ENCODE measurements around the gene KCNS1. TPM values are rescaled to one million over a fixed set of nuclear protein-coding genes. Genes with fewer than 3 reads are reported as not detected.

The KCNS1 gene
- total RNA-seq, 1 donor: 0.86 TPM

GRCh38 chr20:45128099-45128498 lies 27.2 kb upstream of the KCNS1 start:
- no peak for TF ChIP-seq CTCF (IDR thresholded peaks at IDR 0.05; ENCODE audit: insufficient read depth, low read depth, low read length)
- no peak overlapping the region for H3K4me3 ChIP-seq (ENCODE audit: low read depth, low read length)
- no peak for DNase-seq (ENCODE audit: low read depth)

DNA sequence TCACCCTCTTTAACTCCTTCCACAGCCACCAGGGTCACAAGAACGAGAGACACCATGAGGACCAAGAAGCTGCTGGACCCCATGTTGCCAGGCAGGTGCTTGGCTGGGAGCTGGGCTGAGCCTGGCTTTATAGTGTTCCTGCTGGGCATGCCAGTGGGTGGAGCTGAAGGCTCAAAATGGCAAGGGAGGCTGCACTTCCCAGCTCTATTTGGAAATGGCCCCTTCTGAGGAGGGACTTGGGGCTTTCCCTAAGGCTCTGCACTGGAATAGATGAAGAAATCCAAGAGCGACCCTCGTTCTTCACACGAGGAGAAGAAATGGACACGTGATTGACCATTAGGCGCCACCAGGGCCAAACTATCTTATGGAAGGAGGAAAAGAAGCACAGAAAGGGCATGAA lies 23.4 kb upstream of the KCNS1 start, which contains the start of gene WFDC12:
Gene WFDC12, minus strand, starts transcription at position 101 of the 400 bp plus-strand sequence. Its CDS starts 18 bp downstream, at position 83.
- DNase-seq (ENCODE audit: low read depth): no peak
- no peak within 1 kb of the TSS for H3K4me3 ChIP-seq (ENCODE audit: low read depth, low read length)
- TF ChIP-seq CTCF (IDR thresholded peaks at IDR 0.05; ENCODE audit: insufficient read depth, low read depth, low read length): no peak

DNA sequence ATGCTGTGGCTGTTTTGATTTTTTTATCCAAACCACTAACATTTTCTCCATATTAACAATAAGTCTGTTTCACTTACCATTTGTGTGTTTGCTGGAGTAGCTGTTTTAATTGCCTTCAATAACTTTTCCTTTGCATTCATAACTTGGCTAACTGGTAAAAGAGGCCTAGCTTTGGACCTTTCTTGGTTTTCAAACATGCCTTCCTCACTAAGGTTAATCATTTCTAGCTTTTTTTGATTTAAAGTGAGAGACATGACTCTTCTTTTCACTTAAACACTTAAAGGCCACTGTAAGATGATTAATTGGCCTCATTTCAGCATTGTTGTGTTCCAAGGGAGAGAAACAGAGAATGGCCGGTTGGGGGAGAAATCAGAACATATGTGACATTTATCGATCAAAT lies 20.5 kb upstream of the KCNS1 start:
- no peak for DNase-seq (ENCODE audit: low read depth)
- TF ChIP-seq CTCF (IDR thresholded peaks at IDR 0.05; ENCODE audit: insufficient read depth, low read depth, low read length): no peak
- no peak overlapping the region for H3K4me3 ChIP-seq (ENCODE audit: low read depth, low read length)

DNA sequence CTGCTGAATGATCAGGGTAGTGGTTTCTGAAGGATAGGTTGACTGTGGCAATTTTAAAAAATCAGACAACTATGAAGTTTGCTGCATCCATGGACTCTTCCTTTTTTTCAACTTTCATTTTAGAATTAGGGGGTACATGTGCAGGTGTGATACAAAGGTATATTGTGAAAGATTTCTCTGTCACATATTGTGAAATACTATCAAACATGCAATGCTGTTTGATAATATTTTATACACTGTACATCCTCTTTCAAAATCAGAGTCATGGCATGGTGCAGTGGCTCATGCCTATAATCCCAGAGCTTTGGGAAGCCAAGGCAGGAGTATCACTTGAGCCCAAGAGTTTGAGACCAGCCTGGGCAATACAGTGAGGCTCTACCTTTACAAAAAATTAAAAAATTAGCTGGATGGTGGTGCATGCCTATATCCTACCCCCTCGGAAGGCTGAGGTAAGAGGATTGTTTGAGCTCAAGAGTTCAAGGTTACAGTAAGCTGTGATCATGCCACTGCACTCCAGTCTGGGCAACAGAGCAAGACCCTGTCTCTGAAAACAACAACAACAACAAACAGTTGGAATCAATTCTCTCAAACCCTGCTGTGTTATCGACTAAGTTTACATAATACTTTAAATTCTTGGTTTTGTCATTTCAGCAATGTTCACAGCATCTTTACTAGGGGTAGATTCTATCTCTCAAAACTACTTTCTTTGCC lies 18.8 kb upstream of the KCNS1 start:
- no peak overlapping the region for H3K4me3 ChIP-seq (ENCODE audit: low read depth, low read length)
- TF ChIP-seq CTCF (IDR thresholded peaks at IDR 0.05; ENCODE audit: insufficient read depth, low read depth, low read length): no peak
- DNase-seq (ENCODE audit: low read depth): no peak

DNA sequence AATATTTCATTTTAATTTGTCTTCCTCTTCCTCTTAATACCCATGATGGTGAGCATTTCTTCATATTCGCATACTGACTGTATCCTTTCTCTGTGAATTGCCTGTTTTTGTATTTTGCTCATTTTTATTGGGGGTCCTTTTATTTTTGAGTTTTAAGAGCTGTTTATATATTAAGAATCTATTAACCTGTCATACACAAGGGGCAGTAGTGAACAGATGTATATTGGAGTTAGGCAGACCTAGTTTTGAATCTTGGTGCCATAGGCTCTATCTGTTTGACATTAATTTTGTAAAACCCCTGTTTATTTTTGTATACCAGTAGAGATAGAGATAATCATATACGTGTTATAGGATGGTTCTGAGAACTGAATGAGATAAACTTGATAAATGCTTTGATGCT lies 17.1 kb upstream of the KCNS1 start:
- TF ChIP-seq CTCF (IDR thresholded peaks at IDR 0.05; ENCODE audit: insufficient read depth, low read depth, low read length): no peak
- no peak for DNase-seq (ENCODE audit: low read depth)
- H3K4me3 ChIP-seq (ENCODE audit: low read depth, low read length): no peak overlapping the region

GRCh38 chr20:45117581-45117980 lies 16.7 kb upstream of the KCNS1 start:
- no peak for DNase-seq (ENCODE audit: low read depth)
- no peak for TF ChIP-seq CTCF (IDR thresholded peaks at IDR 0.05; ENCODE audit: insufficient read depth, low read depth, low read length)
- no peak overlapping the region for H3K4me3 ChIP-seq (ENCODE audit: low read depth, low read length)

DNA sequence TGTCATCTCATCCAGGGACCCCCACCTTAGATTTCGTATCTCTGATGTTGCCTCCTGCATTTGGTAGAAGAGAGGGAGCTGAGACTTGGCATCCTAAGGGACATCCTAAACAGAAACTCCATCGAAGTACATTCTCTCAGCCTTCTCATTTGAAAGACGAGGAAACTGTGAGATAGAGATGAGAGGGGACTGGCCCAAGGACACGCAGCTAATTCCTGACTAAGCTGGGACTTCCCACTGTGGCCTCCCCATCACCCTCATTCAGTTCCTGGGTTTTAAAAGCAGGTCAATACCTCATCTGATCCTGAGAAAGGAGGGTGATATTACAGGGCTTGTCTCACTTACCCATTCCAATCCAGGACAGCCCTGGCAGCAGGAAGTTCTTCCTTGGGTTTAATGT lies 14.9 kb upstream of the KCNS1 start:
- TF ChIP-seq CTCF (IDR thresholded peaks at IDR 0.05; ENCODE audit: insufficient read depth, low read depth, low read length): no peak
- no peak overlapping the region for H3K4me3 ChIP-seq (ENCODE audit: low read depth, low read length)
- no peak for DNase-seq (ENCODE audit: low read depth)
